Measurements from ENCODE around the gene STRIP1. TPM values are rescaled to one million over a fixed set of nuclear protein-coding genes. Genes with fewer than 3 reads are reported as not detected.

STRIP1 gene
- total and polyA plus RNA-seq, 2 of the 8 experiments (the other 6 are each of a cell fraction or from before 2014, with no cell fraction given) = 21.3 to 45.6 TPM

DNA sequence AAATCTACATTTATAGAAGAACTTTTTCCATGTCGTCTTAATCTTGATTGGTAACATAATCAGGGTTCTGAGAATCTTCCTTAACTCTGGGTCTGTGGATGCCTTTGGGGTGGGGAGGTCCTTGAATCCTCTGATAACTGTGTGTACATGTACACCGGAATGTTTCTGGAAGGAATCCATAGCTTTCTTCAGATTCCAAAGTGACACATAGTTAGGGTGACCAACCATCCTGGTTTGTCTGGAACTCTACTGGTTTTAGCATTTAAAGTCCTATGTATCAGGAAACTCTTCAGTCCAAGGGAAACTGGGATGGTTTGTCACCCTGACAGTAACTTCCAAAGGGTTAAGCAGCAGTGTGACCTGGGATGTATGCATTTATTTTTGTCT lies 16.8 kb downstream of the STRIP1 start:
- Histone ChIP-seq H3K9me3 (ENCODE audit: insufficient read depth in 2 of 2, low read depth in 1 of 2, low read length in 1 of 2) (no peaks in the 10 kb centered on the region), H3K4me3 (ENCODE audit: extremely low read depth in 1 of 4, insufficient read depth in 2 of 4, low read depth in 3 of 4, low read length in 4 of 4) (no peak overlapping the region), H3K27ac (ENCODE audit: low read depth, low read length) (no peak overlapping the region), H3K14ac (ENCODE audit: insufficient read length) (no peak overlapping the region), H2AFZ (ENCODE audit: low read length) (no peak overlapping the region), H3K23ac (ENCODE audit: insufficient read length) (no peak overlapping the region), H4K91ac (replicated peaks; ENCODE audit: insufficient read length, low read length) (no peak overlapping the region), H3K9ac (replicated peaks in 1 of 4; ENCODE audit: extremely low read depth in 1 of 4, low read depth in 3 of 4, low read length in 3 of 4) (no peak overlapping the region), H2BK15ac (ENCODE audit: low read length) (no peak overlapping the region), H2AK5ac (ENCODE audit: low read depth, low read length) (no peak overlapping the region), H3K79me1 (ENCODE audit: low read depth, low read length) (no peaks in the 10 kb centered on the region; the same call in 1 of the 2 replicates), H3K23me2 (ENCODE audit: low read depth, low read length) (no peaks in the 10 kb centered on the region), H3K4me2 (ENCODE audit: insufficient read depth in 1 of 2, low read depth in 2 of 2, low read length in 2 of 2) (no peak overlapping the region), H3K79me2 (ENCODE audit: control insufficient read depth in 1 of 2, insufficient read depth in 2 of 2, low read length in 2 of 2) (no peaks in the 10 kb centered on the region), H3K4me1 (replicated peaks in 1 of 4; ENCODE audit: control insufficient read depth in 3 of 4, insufficient read depth in 4 of 4, low read length in 3 of 4) (no peaks in the 10 kb centered on the region), H3K18ac (ENCODE audit: extremely low read depth, low read length) (no peak overlapping the region), H2BK12ac (ENCODE audit: low read depth, low read length) (no peak overlapping the region), H4K8ac (ENCODE audit: extremely low read depth, insufficient read depth, low read length) (no peak overlapping the region), H3K27me3 (replicated peaks in 1 of 4; ENCODE audit: control insufficient read depth in 3 of 4, extremely low read depth in 1 of 4, insufficient read depth in 3 of 4, low read length in 3 of 4) (no peaks in the 10 kb centered on the region), H3K4ac (replicated peaks; ENCODE audit: insufficient read length, low read depth, low read length) (no peak overlapping the region), H4K20me1 (replicated peaks in 1 of 2; ENCODE audit: control insufficient read depth in 1 of 2, insufficient read depth in 2 of 2, low read length in 2 of 2) (peaks cover 0 to 18% of the 10 kb centered on the region in 2 experiments), H3K36me3 (ENCODE audit: control insufficient read depth in 2 of 4, insufficient read depth in 4 of 4, low read length in 3 of 4) (peaks cover 51 to 78% (median 77%) of the 10 kb centered on the region in 4 experiments), H2BK5ac (ENCODE audit: low read depth, low read length) (no peak overlapping the region), H3K56ac (replicated peaks; ENCODE audit: insufficient read length, low read depth, low read length) (no peak overlapping the region), H2BK20ac (ENCODE audit: low read length) (no peak overlapping the region), H2BK120ac (replicated peaks; ENCODE audit: low read depth, low read length) (no peak overlapping the region), H4K5ac (ENCODE audit: insufficient read length, low read depth, low read length) (no peak overlapping the region)
- CTCF ChIA-PET (ENCODE audit: partially characterized antibody) = interaction anchor here (1.0 to 40.7 kb wide), 8 partner anchors 10 to 445 kb away, joined by 3 to 1450 read pairs (median 9); partner anchors contain the start of genes ALX3, STRIP1 and UBL4B
- DNase-seq (ENCODE audit: low read depth in 1 of 2, low spot score in 2 of 2) (no peak), FAIRE-seq (no peak)
- 78% methylated on average over 2 of the region's 2 CpGs; no CpG with 5 or more reads in 1 of the 2 experiments for WGBS, 2 experiments (ENCODE audit: extremely low coverage in 1 of 2, insufficient coverage in 1 of 2, insufficient read length in 1 of 2, insufficient replicate concordance in 2 of 2, low coverage in 1 of 2, low lambda C conversion rate in 2 of 2, missing lambda C conversion rate in 1 of 2)
- POLR2A ChIA-PET (ENCODE audit: partially characterized antibody) = interaction anchor here (0.8 to 2.7 kb wide), 7 partner anchors 10 to 56 kb away, joined by 3 to 13 read pairs (median 3); partner anchors contain the start of gene STRIP1
- no peak for TF ChIP-seq CHD2 (IDR thresholded peaks at IDR 0.05; ENCODE audit: low read length)
- TF ChIP-seq ASH2L (IDR thresholded peaks at IDR 0.05; ENCODE audit: low read length) = no peak
- TF ChIP-seq, protein P1, sequence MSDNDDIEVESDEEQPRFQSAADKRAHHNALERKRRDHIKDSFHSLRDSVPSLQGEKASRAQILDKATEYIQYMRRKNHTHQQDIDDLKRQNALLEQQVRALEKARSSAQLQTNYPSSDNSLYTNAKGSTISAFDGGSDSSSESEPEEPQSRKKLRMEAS (IDR thresholded peaks at IDR 0.05) = no peak
- no peak for TF ChIP-seq RFX5 (IDR thresholded peaks at IDR 0.05; ENCODE audit: borderline replicate concordance, low read depth, low read length)
- no peak for TF ChIP-seq HDAC2 (IDR thresholded peaks at IDR 0.05; ENCODE audit: borderline replicate concordance in 1 of 2, low read depth in 2 of 2, low read length in 2 of 2)
- TF ChIP-seq CBX5 (IDR thresholded peaks at IDR 0.05; ENCODE audit: low read depth, low read length) = no peak
- TF ChIP-seq POLR2A (IDR thresholded peaks at IDR 0.05; ENCODE audit: control extremely low read depth in 1 of 2, low read depth in 2 of 2, low read length in 2 of 2) = no peak
- no peak for TF ChIP-seq SP4 (IDR thresholded peaks at IDR 0.05; ENCODE audit: low read length)
- TF ChIP-seq MAFK (IDR thresholded peaks at IDR 0.05; ENCODE audit: low read depth, low read length) = no peak
- no peak for TF ChIP-seq SP1 (IDR thresholded peaks at IDR 0.05; ENCODE audit: low read depth, low read length)
- no peak for TF ChIP-seq YY1 (IDR thresholded peaks at IDR 0.05; ENCODE audit: low read depth, low read length)
- no peak for TF ChIP-seq RAD21 (IDR thresholded peaks at IDR 0.05 in 1 of 2, conservative IDR thresholded peaks at IDR 0.05 in 1 of 2; ENCODE audit: low read depth in 2 of 2, low read length in 2 of 2)
- no peak for TF ChIP-seq SIX5 (IDR thresholded peaks at IDR 0.05; ENCODE audit: low read depth, low read length)
- TF ChIP-seq RNF2 (IDR thresholded peaks at IDR 0.05; ENCODE audit: borderline replicate concordance, low read depth, low read length, missing control alignments, poor library complexity, severe bottlenecking) = no peak
- no peak for TF ChIP-seq KDM5A (IDR thresholded peaks at IDR 0.05; ENCODE audit: low read length)
